Anterior cingulate cortex (tissue), 58 donors: Measurements from ENCODE around the gene OR4M1.
"Not testable (repeated sequence)": the region's sequence is repeated elsewhere in the genome, so short reads cannot be mapped to it uniquely, and the experiment has no call there.

Source experiments
- DNase-seq, 58 donors: peaks; one replicate each; lab custom pipeline; 2025; lab: John Stamatoyannopoulos, UW

Gene OR4M1

GRCh38 chr14:19819879-19820278 lies 46.6 kb downstream of the OR4M1 start:
- DNase-seq, result not testable (repeated sequence)

- not testable (repeated sequence) for DNase-seq
Observed at GRCh38 chr14:19821016-19821415, 47.7 kb downstream of the OR4M1 start.

DNA sequence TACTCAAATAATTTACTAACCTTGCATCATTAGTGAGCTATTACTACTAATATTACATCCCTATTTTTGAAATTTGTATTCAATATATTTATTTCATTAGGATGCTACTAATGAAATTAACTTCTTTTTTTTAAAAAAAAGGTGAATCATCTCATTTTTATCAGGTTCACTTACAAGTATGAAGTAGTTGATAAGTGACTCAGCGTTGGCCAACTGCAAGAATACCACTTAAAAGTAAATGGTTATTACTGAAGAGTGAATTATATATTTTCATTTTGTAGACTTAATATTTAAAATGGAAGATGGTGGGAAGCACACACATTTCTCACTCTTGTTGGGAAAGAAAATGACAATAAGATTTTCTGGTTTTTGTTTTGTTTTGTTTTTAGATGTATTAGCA lies 49.9 kb downstream of the OR4M1 start:
- DNase-seq, result no peak

- DNase-seq, result no peak
Observed at GRCh38 chr14:19823765-19824164, 50.5 kb downstream of the OR4M1 start.

GRCh38 chr14:19827626-19828244 lies 54.4 kb downstream of the OR4M1 start:
- not testable (repeated sequence) for DNase-seq

DNA sequence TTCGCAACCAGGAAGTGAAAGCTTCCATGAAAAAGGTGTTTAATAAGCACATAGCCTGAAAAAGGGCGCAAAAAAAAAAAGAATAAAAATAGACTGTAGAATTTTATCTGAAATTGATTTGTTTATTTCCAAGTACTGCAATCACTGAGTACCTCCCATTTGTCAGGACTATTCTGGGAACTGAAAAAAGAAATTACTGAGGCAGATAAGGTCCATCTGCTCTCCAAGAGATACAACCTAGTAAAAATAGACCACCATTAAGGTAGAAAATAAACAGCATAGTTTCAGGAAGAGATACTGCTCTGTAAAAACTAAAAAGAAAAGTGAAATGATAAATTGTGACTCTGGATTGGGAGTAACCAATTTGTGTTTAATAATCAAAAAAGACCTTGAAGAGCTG lies 55.0 kb downstream of the OR4M1 start:
- DNase-seq, result no peak
